Loucy (cell line): ENCODE measurements around the gene LONP2.

Experiments
- H2AFZ ChIP-seq: fragments of 200-600 bp; sonication (generic); 2 replicates; pipeline ENCODE4 v1.6.0; 2016; ENCODE audit warnings: antibody characterized with exemption, mild to moderate bottlenecking, low read length, moderate library complexity
- H3F3A ChIP-seq: fragments of 200-600 bp; 2 replicates; pipeline ENCODE4 v1.6.0; 2016; ENCODE audit warnings: antibody characterized with exemption, low read depth, mild to moderate bottlenecking
- H3K27me3 ChIP-seq: fragments of 200-600 bp; sonication (generic); 2 replicates; pipeline ENCODE4 v1.6.1; 2014; ENCODE audit warnings: low read length, mild to moderate bottlenecking; ENCODE audit not compliant: insufficient read depth, poor library complexity, severe bottlenecking
- H3K36me3 ChIP-seq: fragments of 200-600 bp; sonication (generic); 2 replicates; pipeline ENCODE4 v1.6.1; 2016; ENCODE audit warnings: low read length; ENCODE audit not compliant: insufficient read depth
- H3K4me1 ChIP-seq: fragments of 200-600 bp; sonication (generic); 2 replicates; pipeline ENCODE4 v1.5.1; 2014; ENCODE audit warnings: low read length, mild to moderate bottlenecking; ENCODE audit not compliant: insufficient read depth, poor library complexity, severe bottlenecking
- H3K4me2 ChIP-seq: fragments of 200-600 bp; sonication (generic); 2 replicates; pipeline ENCODE4 v1.6.0; 2014; ENCODE audit warnings: antibody characterized with exemption, low read length, low read depth, mild to moderate bottlenecking; ENCODE audit not compliant: poor library complexity, severe bottlenecking
- H3K4me3 ChIP-seq: fragments of 200-600 bp; sonication (generic); 2 replicates; pipeline ENCODE4 v1.5.1; 2014; ENCODE audit warnings: low read length, mild to moderate bottlenecking, mixed read lengths; ENCODE audit not compliant: poor library complexity, severe bottlenecking
- H3K79me2 ChIP-seq: fragments of 200-600 bp; sonication (generic); 2 replicates; pipeline ENCODE4 v1.6.1; 2014; ENCODE audit warnings: low read length; ENCODE audit not compliant: insufficient read depth
- H3K9ac ChIP-seq: fragments of 200-600 bp; sonication (generic); 2 replicates; pipeline ENCODE4 v1.6.0; 2014; ENCODE audit warnings: mild to moderate bottlenecking, low read depth, low read length, moderate library complexity; ENCODE audit not compliant: poor library complexity, severe bottlenecking
- H3K9me2 ChIP-seq: fragments of 200-600 bp; sonication (generic); replicated peaks from 2 replicates; pipeline ENCODE4 v1.6.1; 2016; ENCODE audit warnings: low read depth, low read length, mixed read lengths
- H3K9me3 ChIP-seq: fragments of 200-600 bp; sonication (generic); 2 replicates; pipeline ENCODE4 v1.6.1; 2014; ENCODE audit warnings: mild to moderate bottlenecking, antibody characterized with exemption, low read length, low read depth; ENCODE audit not compliant: insufficient read depth
- H4K20me1 ChIP-seq: fragments of 200-600 bp; sonication (generic); 2 replicates; pipeline ENCODE4 v1.6.0; 2014; ENCODE audit warnings: antibody characterized with exemption, low read length, mild to moderate bottlenecking; ENCODE audit not compliant: insufficient read depth, poor library complexity, severe bottlenecking
- EZH2phosphoT487 ChIP-seq: fragments of 200-600 bp; IDR thresholded peaks from 2 replicates; pipeline ENCODE4 v1.6.1; 2018; ENCODE audit warnings: antibody characterized with exemption, mild to moderate bottlenecking, moderate library complexity, borderline replicate concordance
- TF ChIP-seq, protein P1 (sequence below): fragments of 200-600 bp; sonication (generic); conservative IDR thresholded peaks from 2 replicates; pipeline ENCODE4 v1.5.1; 2014; ENCODE audit warnings: mild to moderate bottlenecking, antibody characterized with exemption, low read length

The LONP2 gene

DNA sequence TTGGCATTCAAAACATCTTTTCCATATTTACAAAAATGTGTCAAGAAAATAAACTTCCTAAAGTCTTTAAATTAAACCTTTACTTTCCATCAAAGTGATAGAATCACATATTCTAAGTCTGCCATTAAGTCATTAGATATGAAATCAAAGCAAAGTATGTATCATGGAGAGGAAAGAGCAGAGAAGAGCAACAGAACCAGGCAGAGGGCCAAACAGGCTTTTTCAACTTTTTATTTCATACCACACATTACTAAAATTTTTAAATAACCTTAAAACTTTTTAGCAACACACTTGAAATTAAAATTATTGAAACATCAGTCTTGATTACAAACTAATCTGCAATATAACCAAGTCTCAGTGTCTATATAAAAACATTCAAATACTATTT lies 127.3 kb downstream of the LONP2 start:
- no peaks in the 10 kb centered on the region for H3F3A ChIP-seq
- no peak overlapping the region for H3K4me2 ChIP-seq
- no peak overlapping the region for H3K9ac ChIP-seq
- H3K4me1 ChIP-seq = peaks cover 33% of the 10 kb centered on the region
- H3K4me3 ChIP-seq = no peak overlapping the region
- no peaks in the 10 kb centered on the region for H3K9me3 ChIP-seq
- no peaks in the 10 kb centered on the region for H3K27me3 ChIP-seq
- no peaks in the 10 kb centered on the region for H3K9me2 ChIP-seq
- TF ChIP-seq, protein P1, sequence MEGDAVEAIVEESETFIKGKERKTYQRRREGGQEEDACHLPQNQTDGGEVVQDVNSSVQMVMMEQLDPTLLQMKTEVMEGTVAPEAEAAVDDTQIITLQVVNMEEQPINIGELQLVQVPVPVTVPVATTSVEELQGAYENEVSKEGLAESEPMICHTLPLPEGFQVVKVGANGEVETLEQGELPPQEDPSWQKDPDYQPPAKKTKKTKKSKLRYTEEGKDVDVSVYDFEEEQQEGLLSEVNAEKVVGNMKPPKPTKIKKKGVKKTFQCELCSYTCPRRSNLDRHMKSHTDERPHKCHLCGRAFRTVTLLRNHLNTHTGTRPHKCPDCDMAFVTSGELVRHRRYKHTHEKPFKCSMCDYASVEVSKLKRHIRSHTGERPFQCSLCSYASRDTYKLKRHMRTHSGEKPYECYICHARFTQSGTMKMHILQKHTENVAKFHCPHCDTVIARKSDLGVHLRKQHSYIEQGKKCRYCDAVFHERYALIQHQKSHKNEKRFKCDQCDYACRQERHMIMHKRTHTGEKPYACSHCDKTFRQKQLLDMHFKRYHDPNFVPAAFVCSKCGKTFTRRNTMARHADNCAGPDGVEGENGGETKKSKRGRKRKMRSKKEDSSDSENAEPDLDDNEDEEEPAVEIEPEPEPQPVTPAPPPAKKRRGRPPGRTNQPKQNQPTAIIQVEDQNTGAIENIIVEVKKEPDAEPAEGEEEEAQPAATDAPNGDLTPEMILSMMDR = no peak
- no peak for TF ChIP-seq EZH2phosphoT487
- peaks cover 98% of the 10 kb centered on the region for H3K79me2 ChIP-seq
- peaks cover 99% of the 10 kb centered on the region for H4K20me1 ChIP-seq
- H2AFZ ChIP-seq = no peak overlapping the region
- H3K36me3 ChIP-seq = no peaks in the 10 kb centered on the region

DNA sequence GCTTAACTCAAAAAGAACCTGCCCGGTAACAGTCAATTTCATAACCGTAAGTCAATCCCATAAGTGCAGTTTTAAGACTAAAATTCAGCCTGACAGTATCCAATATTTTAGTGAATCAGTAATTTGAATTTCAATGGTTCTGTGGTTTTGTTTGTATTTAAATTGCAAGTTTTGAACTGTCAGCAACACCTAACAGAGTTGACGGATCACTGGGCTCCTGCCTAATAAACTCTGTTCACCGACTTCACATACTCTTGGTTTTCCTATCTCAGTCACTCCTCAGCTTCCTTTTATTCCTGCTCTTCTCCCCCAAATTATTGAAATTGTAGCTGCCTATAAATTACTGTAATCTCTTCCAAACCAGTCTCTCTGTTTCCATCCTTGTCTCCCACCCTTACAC lies 128.6 kb downstream of the LONP2 start:
- peaks cover 28% of the 10 kb centered on the region for H3K4me1 ChIP-seq
- H2AFZ ChIP-seq = no peak overlapping the region
- H3K27me3 ChIP-seq = no peaks in the 10 kb centered on the region
- H3K9ac ChIP-seq = no peak overlapping the region
- TF ChIP-seq EZH2phosphoT487 = no peak
- TF ChIP-seq, protein P1 = no peak
- H3K9me3 ChIP-seq = no peaks in the 10 kb centered on the region
- no peaks in the 10 kb centered on the region for H3K9me2 ChIP-seq
- H3K4me3 ChIP-seq = no peak overlapping the region
- no peak overlapping the region for H3K4me2 ChIP-seq
- H3K36me3 ChIP-seq = no peaks in the 10 kb centered on the region
- H3K79me2 ChIP-seq = peaks cover 98% of the 10 kb centered on the region
- H4K20me1 ChIP-seq = peaks cover 99% of the 10 kb centered on the region
- H3F3A ChIP-seq = no peaks in the 10 kb centered on the region

DNA sequence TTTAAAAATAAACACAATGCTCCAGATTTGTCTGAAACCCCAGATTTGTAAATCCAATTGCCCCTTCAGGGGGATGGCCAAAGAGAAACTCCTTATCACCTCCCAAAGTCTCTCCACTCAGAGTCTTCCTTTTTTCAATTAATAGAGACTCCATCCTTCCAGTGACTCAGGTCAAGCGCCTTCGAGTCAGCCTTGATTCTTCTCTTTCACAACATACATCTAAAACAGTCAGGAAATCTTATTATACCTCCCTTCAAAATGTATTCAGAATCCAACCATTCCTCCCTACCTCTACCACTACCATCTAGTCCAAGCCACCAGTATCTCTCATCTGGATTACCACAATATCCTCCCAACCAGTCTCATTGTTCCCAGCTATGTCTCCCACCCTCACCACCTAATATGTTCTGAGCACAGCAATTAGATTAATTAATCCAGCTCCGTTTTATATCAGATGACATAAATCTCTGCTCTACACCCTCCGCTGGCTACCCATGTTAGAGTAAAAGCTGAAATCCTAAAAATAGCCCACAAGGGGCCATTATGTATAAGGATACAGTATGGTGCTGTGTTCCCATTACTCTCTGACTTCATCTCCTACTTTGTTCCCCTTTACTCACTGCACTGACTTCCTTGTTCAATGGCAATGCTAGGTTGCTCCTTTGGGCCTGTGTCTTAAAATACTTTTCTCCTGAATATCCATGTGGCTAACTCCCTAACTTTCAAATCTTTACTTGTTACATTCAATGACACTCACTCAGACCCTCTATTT lies 129.3 kb downstream of the LONP2 start:
- Histone ChIP-seq H3K9me3 (no peaks in the 10 kb centered on the region), H3F3A (no peaks in the 10 kb centered on the region), H3K79me2 (peaks cover 98% of the 10 kb centered on the region), H3K27me3 (no peaks in the 10 kb centered on the region), H3K9ac (no peak overlapping the region), H3K4me3 (no peak overlapping the region), H3K9me2 (no peaks in the 10 kb centered on the region), H4K20me1 (peaks cover 98% of the 10 kb centered on the region), H3K36me3 (no peaks in the 10 kb centered on the region), H3K4me2 (peak overlapping the region; percentile 50), H2AFZ (no peak overlapping the region), H3K4me1 (peaks cover 26% of the 10 kb centered on the region)
- TF ChIP-seq, protein P1 = no peak
- no peak for TF ChIP-seq EZH2phosphoT487
